ENCODE data around the gene ZNF625.

The ZNF625 gene

DNA sequence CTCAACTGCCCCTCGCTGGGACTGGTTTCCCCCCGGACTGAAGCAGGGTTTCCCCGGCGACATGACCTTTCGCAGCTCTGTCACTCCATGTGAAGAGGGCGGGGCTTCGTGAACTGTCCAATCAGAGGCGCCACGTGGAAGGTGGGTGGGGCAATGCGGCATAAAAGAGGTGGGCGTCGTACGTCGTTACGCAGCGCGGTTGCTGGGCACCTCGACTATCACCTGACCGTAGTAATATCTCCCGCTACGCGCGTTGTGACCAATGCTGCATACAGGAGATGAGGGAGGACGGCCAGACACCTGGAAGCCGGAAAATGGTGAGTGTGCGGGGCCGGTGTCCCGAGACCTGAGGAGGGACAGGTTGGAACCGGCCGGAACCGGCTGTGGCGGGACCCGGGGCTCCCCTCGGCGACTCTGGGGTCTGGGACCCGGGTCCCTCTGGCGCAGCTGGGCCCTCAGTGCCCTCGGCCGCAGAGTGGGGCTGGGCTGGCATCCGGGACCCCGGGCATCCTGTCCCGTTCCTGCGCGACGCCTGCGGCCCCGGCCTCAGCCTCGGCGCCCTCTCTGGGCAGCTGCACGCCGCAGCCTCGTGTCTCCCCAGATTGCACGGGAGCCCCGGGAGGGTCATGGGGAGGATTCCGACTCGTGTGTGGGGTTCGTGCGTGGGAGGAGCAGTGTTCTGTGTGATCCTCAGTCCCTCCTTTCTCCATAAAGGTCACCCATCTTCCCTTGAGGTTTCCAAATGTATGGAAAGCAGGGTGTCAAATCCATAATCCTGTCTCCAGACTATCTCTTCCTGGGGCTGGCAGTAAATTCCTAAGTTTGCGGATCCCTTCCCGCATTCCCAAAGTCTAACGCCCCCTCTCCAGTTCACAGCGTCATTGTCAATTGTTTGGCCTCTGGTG is 38.5 kb upstream of the ZNF625 start:
- Histone ChIP-seq H3K4me3 (ENCODE audit: low read depth in 1 of 2, low read length in 1 of 2) (peak overlapping the region; percentile 15 to 27), H3K27me3 (peaks cover 31% of the 10 kb centered on the region), H3K36me3 (no peaks in the 10 kb centered on the region), H3K4me1 (ENCODE audit: control insufficient read depth in 1 of 2, insufficient read depth in 1 of 2, low read depth in 1 of 2, low read length in 1 of 2) (peaks cover 4 to 11% of the 10 kb centered on the region in 2 experiments), H3K9me3 (peaks cover 43% of the 10 kb centered on the region), H3K27ac (no peak overlapping the region)
- no peak for TF ChIP-seq CTCF (IDR thresholded peaks at IDR 0.05)

- Histone ChIP-seq H3K9me3 (peaks cover 83% of the 10 kb centered on the region), H3K36me3 (peaks cover 28% of the 10 kb centered on the region), H3K4me1 (ENCODE audit: control insufficient read depth in 1 of 2, insufficient read depth in 1 of 2, low read depth in 1 of 2, low read length in 1 of 2) (no peaks in the 10 kb centered on the region), H3K27ac (no peak overlapping the region), H3K27me3 (no peaks in the 10 kb centered on the region), H3K4me3 (ENCODE audit: low read depth in 1 of 2, low read length in 1 of 2) (no peak overlapping the region)
- no peak for TF ChIP-seq CTCF (IDR thresholded peaks at IDR 0.05)
Measured at GRCh38 chr19:12187625-12188024, 31.1 kb upstream of the ZNF625 start.

GRCh38 chr19:12180377-12180776 is 23.8 kb upstream of the ZNF625 start:
- Histone ChIP-seq H3K9me3 (peaks cover 46% of the 10 kb centered on the region), H3K4me1 (ENCODE audit: control insufficient read depth in 1 of 2, insufficient read depth in 1 of 2, low read depth in 1 of 2, low read length in 1 of 2) (no peaks in the 10 kb centered on the region), H3K36me3 (peaks cover 7% of the 10 kb centered on the region), H3K4me3 (ENCODE audit: low read depth in 1 of 2, low read length in 1 of 2) (no peak overlapping the region), H3K27me3 (no peaks in the 10 kb centered on the region), H3K27ac (no peak overlapping the region)
- TF ChIP-seq CTCF (IDR thresholded peaks at IDR 0.05), result no peak

GRCh38 chr19:12166626-12167025 is 10.1 kb upstream of the ZNF625 start:
- Histone ChIP-seq H3K9me3 (no peaks in the 10 kb centered on the region), H3K27ac (no peak overlapping the region), H3K36me3 (peaks cover 33% of the 10 kb centered on the region), H3K4me3 (ENCODE audit: low read depth in 1 of 2, low read length in 1 of 2) (no peak overlapping the region), H3K27me3 (no peaks in the 10 kb centered on the region), H3K4me1 (ENCODE audit: control insufficient read depth in 1 of 2, insufficient read depth in 1 of 2, low read depth in 1 of 2, low read length in 1 of 2) (peaks cover 13 to 19% of the 10 kb centered on the region in 2 experiments)
- no peak for TF ChIP-seq CTCF (IDR thresholded peaks at IDR 0.05)

DNA sequence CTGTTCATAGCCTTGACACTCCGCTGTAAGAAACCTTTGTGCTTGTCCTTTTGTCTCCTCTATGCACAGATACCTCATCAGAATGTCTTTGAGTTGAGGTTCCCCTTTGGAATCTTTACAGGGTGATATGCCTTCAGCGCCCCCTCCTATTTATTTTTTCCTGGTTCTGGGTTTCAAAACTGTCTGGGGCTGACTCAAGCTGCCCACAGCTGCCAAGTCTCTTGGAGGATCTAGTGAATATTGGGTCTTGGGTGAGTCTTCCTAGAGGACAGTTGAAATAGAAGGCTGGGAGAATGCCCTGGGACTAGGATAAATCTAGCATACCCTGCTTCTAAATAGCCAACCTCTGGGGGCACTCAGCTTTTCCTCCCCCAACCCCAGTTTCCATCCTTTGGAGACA is 7.3 kb upstream of the ZNF625 start:
- TF ChIP-seq CTCF (IDR thresholded peaks at IDR 0.05), result no peak
- Histone ChIP-seq H3K4me1 (ENCODE audit: control insufficient read depth in 1 of 2, insufficient read depth in 1 of 2, low read depth in 1 of 2, low read length in 1 of 2) (peaks cover 13 to 19% of the 10 kb centered on the region in 2 experiments), H3K27me3 (no peaks in the 10 kb centered on the region), H3K27ac (peak overlapping the region; percentile 87), H3K9me3 (no peaks in the 10 kb centered on the region), H3K36me3 (peaks cover 8% of the 10 kb centered on the region), H3K4me3 (ENCODE audit: low read depth in 1 of 2, low read length in 1 of 2) (peak overlapping the region; percentile 63 to 88)
